Tibial nerve (tissue), 4 donors: ENCODE measurements around the gene ADAR. TPM values are rescaled to one million over a fixed set of nuclear protein-coding genes. Genes with fewer than 3 reads are reported as not detected.

Experiments used
- DNase-seq, 2 donors: peaks; one replicate each; pipeline ENCODE4 v3.0.0-alpha.2; 2019; ENCODE audit warnings: low spot score in 2 of 2
- H3K27ac ChIP-seq, 4 donors: fragments of 200-600 bp; sonication (generic) in 3 of 4; one replicate each; pipeline ENCODE4 v1.5.1; 2017 to 2019; ENCODE audit warnings: mild to moderate bottlenecking in 1 of 4
- H3K27me3 ChIP-seq, 2 donors: fragments of 200-600 bp; sonication (generic) in 1 of 2; one replicate each; pipeline versions ENCODE4 v1.5.1 to v1.6.0; 2017 to 2019
- H3K36me3 ChIP-seq, 3 donors: fragments of 200-600 bp; sonication (generic); one replicate each; pipeline ENCODE4 v1.5.1; 2018 to 2019
- H3K4me1 ChIP-seq, 4 donors: fragments of 200-600 bp; sonication (generic) in 3 of 4; one replicate each; pipeline ENCODE4 v1.5.1; 2017 to 2019
- H3K4me3 ChIP-seq, 4 donors: fragments of 200-600 bp; sonication (generic) in 3 of 4; one replicate each; pipeline ENCODE4 v1.5.1; 2017 to 2019; ENCODE audit warnings: mild to moderate bottlenecking in 1 of 4, moderate library complexity in 1 of 4
- H3K9me3 ChIP-seq, 4 donors: fragments of 200-600 bp; sonication (generic) in 3 of 4; one replicate each; pipeline ENCODE4 v1.5.1; 2017 to 2019
- CTCF ChIP-seq, 5 experiments: fragments of 200-600 bp in 3 of 5; fragments of 450-650 bp in 2 of 5; sonication (generic) in 3 of 5; IDR thresholded peaks; one replicate each; pipeline ENCODE4 v1.5.1; 2016 to 2019; ENCODE audit warnings: antibody characterized with exemption in 5 of 5, mild to moderate bottlenecking in 3 of 5, moderate library complexity in 2 of 5
- EP300 ChIP-seq, 2 donors: sonication (generic); formaldehyde crosslinking; IDR thresholded peaks; one replicate each; pipeline ENCODE4 v1.6.1; 2017; ENCODE audit warnings: antibody characterized with exemption in 2 of 2, mild to moderate bottlenecking in 1 of 2
- POLR2A ChIP-seq, 2 donors: fragments of 450-650 bp; IDR thresholded peaks; one replicate each; pipeline ENCODE4 v1.6.1; 2017; ENCODE audit warnings: antibody characterized with exemption in 2 of 2, mild to moderate bottlenecking in 2 of 2, moderate library complexity in 2 of 2
- WGBS, 2 donors: methylation state at CpG; one replicate each; pipeline ENCODE4 v1.1.5; 2018; 5-methylcytosine and 5-hydroxymethylcytosine counted together
- total RNA-seq, 4 donors: library from RNA; depleted of rRNA; stranded (reverse); fragments of >200 nt; gene quantifications; one replicate each; pipeline ENCODE4 v1.1.0, GENCODE V29; 2016

ADAR gene
- total RNA-seq, 4 donors from 2014 or later, result 105 to 120 (median 107) TPM

- Histone ChIP-seq H3K4me1 (peaks cover 0 to 31% (median 0%) of the 10 kb centered on the region in 4 donors), H3K27me3 (no peaks in the 10 kb centered on the region), H3K27ac (peak overlapping the region in 2 of 4 donors; percentile 12 to 37), H3K36me3 (peaks cover 0 to 44% (median 28%) of the 10 kb centered on the region in 3 donors), H3K4me3 (no peak overlapping the region), H3K9me3 (no peaks in the 10 kb centered on the region)
- DNase-seq, result no peak
- TF ChIP-seq CTCF (IDR thresholded peaks at IDR 0.05) (no peak), EP300 (IDR thresholded peaks at IDR 0.05) (no peak)
- WGBS, 2 donors, result 38 to 46% methylated on average over 1 of the region's 1 CpG
These were observed 60.0 kb downstream of the ADAR start for GRCh38 chr1:154548028-154548427.

- no peak for DNase-seq
- WGBS, 2 donors, result 58 to 69% methylated on average over 11 of the region's 11 CpGs
These were observed 60.8 kb downstream of the ADAR start for GRCh38 chr1:154547105-154547732.

GRCh38 chr1:154546264-154547063 is 61.5 kb downstream of the ADAR start:
- no peaks in the 10 kb centered on the region for H3K27me3 ChIP-seq
- no peak overlapping the region for H3K4me3 ChIP-seq
- H3K9me3 ChIP-seq, result no peaks in the 10 kb centered on the region
- H3K4me1 ChIP-seq, result peaks cover 0 to 27% (median 0%) of the 10 kb centered on the region in 4 donors
- no peak for DNase-seq
- WGBS, 2 donors, result 82 to 83% methylated on average over 13 of the region's 13 CpGs
- peak; percentile 59 to 81 (median 68) for TF ChIP-seq CTCF (IDR thresholded peaks at IDR 0.05)
- TF ChIP-seq POLR2A (IDR thresholded peaks at IDR 0.05), result no peak
- TF ChIP-seq EP300 (IDR thresholded peaks at IDR 0.05), result no peak
- peak overlapping the region in 1 of 4 donors; percentile 27 for H3K27ac ChIP-seq
- H3K36me3 ChIP-seq, result peaks cover 0 to 28% (median 15%) of the 10 kb centered on the region in 3 donors

More at GRCh38 chr1:154547105-154547732, 60.8 kb downstream of the ADAR start:
- no peaks in the 10 kb centered on the region for H3K9me3 ChIP-seq
- peaks cover 0 to 36% (median 22%) of the 10 kb centered on the region in 3 donors for H3K36me3 ChIP-seq
- H3K27ac ChIP-seq, result peak overlapping the region in 2 of 4 donors; percentile 12 to 37
- H3K4me1 ChIP-seq, result peaks cover 0 to 27% (median 0%) of the 10 kb centered on the region in 4 donors
- no peak overlapping the region for H3K4me3 ChIP-seq
- H3K27me3 ChIP-seq, result no peaks in the 10 kb centered on the region
- TF ChIP-seq CTCF (IDR thresholded peaks at IDR 0.05) (no peak), EP300 (IDR thresholded peaks at IDR 0.05) (no peak), POLR2A (IDR thresholded peaks at IDR 0.05) (no peak)

- no peak overlapping the region for H3K27ac ChIP-seq
- H3K27me3 ChIP-seq, result no peaks in the 10 kb centered on the region
- H3K4me3 ChIP-seq, result no peak overlapping the region
- peaks cover 0 to 3% (median 0%) of the 10 kb centered on the region in 3 donors for H3K36me3 ChIP-seq
- no peaks in the 10 kb centered on the region for H3K9me3 ChIP-seq
- no peak for DNase-seq
- TF ChIP-seq POLR2A (IDR thresholded peaks at IDR 0.05) (no peak), CTCF (IDR thresholded peaks at IDR 0.05) (no peak), EP300 (IDR thresholded peaks at IDR 0.05) (no peak)
- 45 to 48% methylated on average over 6 of the region's 6 CpGs for WGBS, 2 donors
- no peaks in the 10 kb centered on the region for H3K4me1 ChIP-seq
These were observed 66.8 kb downstream of the ADAR start for GRCh38 chr1:154541231-154541630.
